Choroid plexus epithelial cell (primary cell): ENCODE data around the gene NMBR.
"Not testable (repeated sequence)": the region's sequence is repeated elsewhere in the genome, so short reads cannot be mapped to it uniquely, and the experiment has no call there.

Source experiments
- DNase-seq: peaks from one replicate; pipeline ENCODE4 v3.0.0-alpha.2; 2010; ENCODE audit warnings: low read depth
- H3K4me3 ChIP-seq: 2 replicates; pipeline ENCODE4 v1.5.1; 2011; ENCODE audit warnings: low read depth, mild to moderate bottlenecking, control low read depth, low read length, moderate library complexity
- TF ChIP-seq, protein P1 (sequence below): conservative IDR thresholded peaks from 2 replicates; pipeline ENCODE4 v1.5.1; 2011; ENCODE audit warnings: low read depth, mild to moderate bottlenecking, control low read depth, inconsistent platforms, low read length, moderate library complexity

NMBR gene

GRCh38 chr6:142172758-142173157 lies 25.8 kb upstream of the NMBR start:
- H3K4me3 ChIP-seq: no peak overlapping the region
- TF ChIP-seq, protein P1, sequence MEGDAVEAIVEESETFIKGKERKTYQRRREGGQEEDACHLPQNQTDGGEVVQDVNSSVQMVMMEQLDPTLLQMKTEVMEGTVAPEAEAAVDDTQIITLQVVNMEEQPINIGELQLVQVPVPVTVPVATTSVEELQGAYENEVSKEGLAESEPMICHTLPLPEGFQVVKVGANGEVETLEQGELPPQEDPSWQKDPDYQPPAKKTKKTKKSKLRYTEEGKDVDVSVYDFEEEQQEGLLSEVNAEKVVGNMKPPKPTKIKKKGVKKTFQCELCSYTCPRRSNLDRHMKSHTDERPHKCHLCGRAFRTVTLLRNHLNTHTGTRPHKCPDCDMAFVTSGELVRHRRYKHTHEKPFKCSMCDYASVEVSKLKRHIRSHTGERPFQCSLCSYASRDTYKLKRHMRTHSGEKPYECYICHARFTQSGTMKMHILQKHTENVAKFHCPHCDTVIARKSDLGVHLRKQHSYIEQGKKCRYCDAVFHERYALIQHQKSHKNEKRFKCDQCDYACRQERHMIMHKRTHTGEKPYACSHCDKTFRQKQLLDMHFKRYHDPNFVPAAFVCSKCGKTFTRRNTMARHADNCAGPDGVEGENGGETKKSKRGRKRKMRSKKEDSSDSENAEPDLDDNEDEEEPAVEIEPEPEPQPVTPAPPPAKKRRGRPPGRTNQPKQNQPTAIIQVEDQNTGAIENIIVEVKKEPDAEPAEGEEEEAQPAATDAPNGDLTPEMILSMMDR: no peak
- DNase-seq: no peak

DNA sequence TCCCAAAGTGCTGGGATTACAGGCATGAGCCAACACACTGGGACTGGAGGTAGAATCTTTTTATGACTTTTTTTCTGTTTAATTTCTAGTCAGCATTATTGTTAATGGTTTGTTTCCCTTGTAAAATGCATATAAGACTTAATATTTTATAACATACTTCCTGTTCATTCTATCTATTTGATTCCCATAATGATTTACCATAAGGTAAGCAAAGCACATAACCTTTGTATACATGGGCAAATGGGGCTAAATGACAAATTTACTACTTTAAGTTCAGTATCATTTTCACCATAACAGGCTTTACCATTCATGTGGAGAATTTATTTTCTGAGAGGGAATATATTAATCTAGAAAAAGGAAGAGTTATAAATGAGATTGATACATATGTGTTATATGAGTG lies 24.4 kb upstream of the NMBR start:
- DNase-seq: no peak
- TF ChIP-seq, protein P1: no peak

DNA sequence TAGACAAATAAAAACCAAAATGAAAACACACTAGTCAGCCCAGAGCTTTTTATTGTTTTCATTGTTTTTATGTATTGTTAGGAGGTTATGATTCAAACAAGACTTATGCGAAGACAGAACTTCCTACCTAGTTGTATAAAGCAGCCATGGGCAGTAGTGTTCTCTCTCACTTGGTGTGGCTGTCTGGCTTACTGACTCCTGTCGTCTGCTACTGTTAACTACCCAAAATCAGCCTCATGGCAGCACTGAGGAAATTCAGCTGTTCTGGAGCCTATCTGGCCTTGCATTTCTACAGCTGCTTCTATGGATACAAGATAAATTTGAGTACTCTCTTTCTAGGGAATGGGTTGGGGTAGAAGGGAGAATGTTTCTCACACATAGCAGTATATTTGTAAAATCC lies 20.6 kb upstream of the NMBR start:
- H3K4me3 ChIP-seq: no peak overlapping the region
- no peak for DNase-seq
- TF ChIP-seq, protein P1: no peak

More for the DNA sequence above, 24.4 kb upstream of the NMBR start:
- H3K4me3 ChIP-seq: no peak overlapping the region

DNA sequence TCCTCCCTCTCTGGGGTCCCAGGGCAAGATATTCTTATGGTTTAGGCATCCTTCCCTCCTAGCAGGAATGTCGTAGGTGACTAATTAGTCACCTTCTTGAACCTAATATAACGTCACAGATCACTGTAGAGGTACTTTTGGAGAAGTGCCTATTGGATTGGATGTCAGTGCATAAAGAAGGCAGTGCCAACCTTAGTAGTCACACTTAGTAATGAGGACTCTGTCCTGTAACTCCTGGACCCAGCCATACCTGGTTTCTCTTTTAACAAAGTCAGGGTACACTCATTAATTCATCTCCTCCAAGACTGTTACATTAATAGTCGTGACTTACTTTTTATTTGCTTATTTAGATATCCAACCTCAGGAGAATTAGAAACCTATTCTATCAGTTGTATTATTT lies 20.1 kb upstream of the NMBR start:
- H3K4me3 ChIP-seq: no peak overlapping the region
- TF ChIP-seq, protein P1: no peak
- DNase-seq: no peak

DNA sequence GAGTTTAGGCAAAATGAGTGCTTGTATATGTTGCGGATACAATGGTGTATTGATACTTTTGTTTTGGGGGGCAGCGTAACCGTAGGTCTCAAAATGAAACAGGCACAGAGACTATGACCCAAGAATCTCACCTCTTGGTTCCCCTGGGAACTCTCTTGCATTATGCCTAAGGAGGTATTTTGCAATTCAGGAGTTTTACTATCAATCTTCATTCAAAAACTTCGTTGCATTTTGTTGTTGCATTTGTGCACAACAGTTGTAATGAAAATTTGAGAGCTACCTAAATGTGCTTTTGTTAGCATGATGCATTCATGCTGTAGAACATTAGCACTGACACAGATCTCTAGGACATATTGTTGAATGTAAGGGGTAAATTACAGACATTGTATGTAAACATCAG lies 18.3 kb upstream of the NMBR start:
- TF ChIP-seq, protein P1: no peak
- no peak overlapping the region for H3K4me3 ChIP-seq
- DNase-seq: peak; percentile 21

GRCh38 chr6:142162780-142163179 lies 15.9 kb upstream of the NMBR start:
- TF ChIP-seq, protein P1: no peak
- no peak for DNase-seq

GRCh38 chr6:142156758-142157068 lies 9.8 kb upstream of the NMBR start:
- not testable (repeated sequence) for DNase-seq, H3K4me3 ChIP-seq

More at GRCh38 chr6:142162780-142163179, 15.9 kb upstream of the NMBR start:
- no peak overlapping the region for H3K4me3 ChIP-seq
